T-helper 22 cell (primary cell): Measurements from ENCODE around the gene CLEC2A.
"Not testable (repeated sequence)": the region's sequence is repeated elsewhere in the genome, so short reads cannot be mapped to it uniquely, and the experiment has no call there.

Experiments used
- DNase-seq: peaks from one replicate; pipeline ENCODE4 v3.0.0-alpha.2; 2020; ENCODE audit warnings: low read depth

The CLEC2A gene

DNA sequence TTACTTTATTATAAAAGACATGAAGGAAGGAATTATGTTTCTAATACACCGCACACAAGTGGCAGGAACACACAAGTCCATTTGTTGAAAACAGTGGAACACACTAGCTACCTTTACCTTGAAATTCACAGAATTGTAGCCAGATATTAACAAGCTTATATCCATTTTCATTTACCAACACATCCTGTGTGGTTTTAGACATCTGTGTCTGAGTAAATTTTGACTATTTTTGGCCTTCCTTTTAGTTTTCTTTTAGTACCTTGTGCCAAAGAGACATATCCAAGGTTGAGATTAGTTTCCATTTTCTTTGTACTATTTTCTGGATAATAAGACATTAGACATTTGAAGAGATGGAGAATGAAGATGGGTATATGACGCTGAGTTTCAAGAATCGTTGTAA lies 50.9 kb downstream of the CLEC2A start, which contains the start of gene KLRF2:
TSS of gene KLRF2 (plus strand) at position 244 of the 400 bp plus-strand sequence. CDS start at position 351, 107 bp downstream.
- DNase-seq, result no peak

DNA sequence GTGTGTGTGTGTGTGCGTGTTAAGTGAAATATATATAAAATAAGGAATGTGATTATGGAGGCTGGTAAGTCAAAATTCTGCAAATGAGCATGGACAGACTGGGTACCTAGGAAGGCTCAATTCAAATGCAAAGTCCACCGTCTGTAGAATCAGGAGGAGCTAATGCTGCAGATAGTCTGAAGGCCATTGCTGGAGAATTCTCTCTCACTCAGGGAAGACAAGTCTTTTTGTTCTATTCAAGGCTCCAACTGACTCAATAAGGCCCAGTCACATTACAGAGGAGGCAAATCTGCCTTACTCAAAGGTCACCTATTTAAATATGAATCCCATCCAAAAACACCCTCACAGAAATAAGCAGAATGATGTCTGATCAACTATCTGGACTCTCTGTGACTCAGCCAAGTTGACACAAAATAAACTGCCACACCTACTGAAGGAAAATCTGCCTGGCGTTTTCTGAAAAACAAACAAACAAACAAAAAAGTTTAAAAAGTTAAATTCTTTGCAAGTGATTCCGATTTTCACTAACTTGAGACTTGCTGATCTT lies 51.6 kb downstream of the CLEC2A start:
- no peak for DNase-seq

DNA sequence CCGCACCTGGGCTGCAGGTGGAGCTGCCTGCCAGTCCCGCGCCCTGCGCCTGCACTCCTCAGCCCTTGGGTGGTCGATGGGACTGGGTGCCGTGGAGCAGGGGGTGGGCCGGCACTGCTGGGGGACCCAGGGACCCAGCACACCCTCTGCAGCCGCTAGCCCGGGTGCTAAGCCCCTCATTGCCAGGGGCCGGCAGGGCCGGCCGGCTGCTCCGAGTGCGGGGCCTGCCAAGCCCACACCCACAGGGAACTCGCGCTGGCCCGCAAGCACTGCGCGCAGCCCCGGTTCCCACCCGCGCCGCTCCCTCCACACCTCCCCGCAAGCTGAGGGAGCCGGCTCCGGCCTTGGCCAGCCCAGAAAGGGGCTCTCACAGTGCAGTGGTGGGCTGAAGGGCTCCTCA lies 56.0 kb downstream of the CLEC2A start:
- not testable (repeated sequence) for DNase-seq

GRCh38 chr12:9872742-9873141 lies 59.4 kb downstream of the CLEC2A start:
- DNase-seq, result no peak

- DNase-seq, result no peak
Measured at GRCh38 chr12:9872162-9872561, 60.0 kb downstream of the CLEC2A start.

- DNase-seq, result no peak
Measured at GRCh38 chr12:9870286-9870866, 61.8 kb downstream of the CLEC2A start.

DNA sequence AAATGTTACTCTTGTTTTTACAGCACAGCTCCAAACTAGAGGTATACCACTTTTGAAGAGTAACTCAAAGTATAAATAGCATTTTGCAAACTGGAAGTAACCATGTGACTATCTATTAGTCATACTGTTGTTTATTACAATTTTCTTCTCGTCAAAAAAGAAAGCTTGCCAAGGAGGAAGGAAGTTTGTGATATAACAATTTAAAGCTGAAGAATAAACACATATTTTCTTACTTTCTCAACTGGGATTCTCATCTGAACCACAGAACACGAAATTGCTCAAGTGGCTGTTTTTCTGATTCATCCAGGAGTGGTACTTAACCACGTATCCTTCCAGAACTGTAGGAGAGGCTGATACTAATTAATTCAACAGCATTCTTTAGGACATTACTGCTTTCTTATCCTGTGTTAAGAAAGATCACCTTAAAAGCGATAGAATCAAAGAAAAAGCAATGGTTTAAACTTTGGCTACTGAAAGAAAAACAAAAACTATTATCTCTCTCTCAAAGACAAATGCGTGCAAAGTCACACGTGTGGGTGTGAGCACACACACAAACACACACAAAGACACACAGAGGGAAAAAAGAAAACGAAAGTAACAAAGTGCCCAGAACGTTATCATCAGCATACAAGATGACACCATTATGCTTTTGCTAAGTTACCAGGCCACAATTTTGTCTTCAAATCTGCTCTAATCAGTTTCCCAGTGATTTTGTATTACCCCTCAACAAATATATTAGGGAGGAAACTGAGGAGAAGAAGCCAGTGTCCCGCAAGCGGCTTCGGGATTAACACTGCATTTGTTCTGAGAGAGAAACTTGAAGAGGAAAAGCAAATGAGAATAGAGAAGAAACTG lies 62.6 kb downstream of the CLEC2A start, which contains the start of gene CLEC2B:
TSS of gene CLEC2B (minus strand) at position 48 of the 855 bp plus-strand sequence.
- no peak for DNase-seq

DNA sequence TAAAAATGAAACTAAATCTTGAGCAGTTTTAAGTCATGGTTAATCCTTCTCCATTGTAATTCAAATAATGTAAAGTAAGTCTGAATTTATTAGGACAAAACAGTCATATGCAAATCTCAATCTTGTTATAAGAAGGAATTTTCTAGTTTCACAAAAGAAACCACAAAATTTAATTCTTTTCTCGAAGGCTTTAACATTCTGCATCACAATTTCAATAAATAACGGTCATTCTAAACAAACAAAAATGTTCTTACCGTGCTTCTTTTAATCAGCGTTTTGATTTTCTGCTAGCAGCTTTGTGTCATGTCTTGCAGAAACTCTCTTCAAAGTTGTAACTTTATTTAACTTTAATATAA lies 63.2 kb downstream of the CLEC2A start:
- no peak for DNase-seq

- no peak for DNase-seq
Measured at GRCh38 chr12:9868311-9868801, 63.8 kb downstream of the CLEC2A start.

DNA sequence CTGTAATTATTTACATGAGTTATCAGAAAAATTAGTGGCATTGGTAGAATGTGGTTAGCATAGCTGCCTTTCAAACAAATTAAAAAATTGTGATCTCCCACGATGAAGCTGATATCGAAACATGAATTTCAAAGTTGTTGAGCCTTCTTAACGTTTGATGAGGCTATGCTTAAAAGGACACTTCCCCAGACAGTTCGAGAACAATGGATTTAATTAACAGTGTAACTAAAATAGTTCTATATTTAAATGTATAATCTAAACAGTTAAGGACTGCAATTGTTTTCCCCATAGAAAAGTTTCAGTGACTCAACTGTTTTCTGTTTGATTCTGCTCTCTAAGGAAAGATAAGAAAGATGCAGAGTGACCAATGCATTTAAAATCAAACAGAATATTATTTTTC lies 64.6 kb downstream of the CLEC2A start:
- DNase-seq, result no peak

- DNase-seq, result no peak
Measured at GRCh38 chr12:9866860-9867269, 65.3 kb downstream of the CLEC2A start.

GRCh38 chr12:9864913-9865675 lies 67.1 kb downstream of the CLEC2A start:
- no peak for DNase-seq
